HL-60/S4 (cell line): ENCODE results near the gene AKAP7.
"Not testable (repeated sequence)": the region's sequence is repeated elsewhere in the genome, so short reads cannot be mapped to it uniquely, and the experiment has no call there.

Source experiments
- in situ Hi-C: fragments of 300-500 bp; cut with MboI; formaldehyde crosslinking; loops from 2 replicates; pipeline ENCODE4 v1.14.3; 2022; ENCODE audit warnings: low sequenced_read_pairs

AKAP7 gene

DNA sequence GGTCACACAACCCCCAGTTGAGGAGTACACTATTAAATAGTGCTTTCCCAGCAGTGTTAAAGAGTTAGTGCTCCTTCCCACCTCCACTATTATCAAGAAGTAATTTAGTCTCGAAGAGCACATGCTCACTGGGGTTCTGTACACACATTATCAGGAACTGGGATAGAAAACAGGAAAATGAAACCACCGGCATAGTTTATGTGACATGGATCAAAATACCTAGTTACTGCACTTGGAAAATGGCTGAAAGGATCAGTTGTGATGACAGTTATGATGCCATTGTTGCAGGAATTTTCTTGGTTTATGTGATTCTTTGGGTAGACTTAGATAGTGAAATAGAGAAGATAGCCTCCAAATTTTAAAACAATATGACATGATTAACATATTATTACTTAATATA, 152.9 kb downstream of the AKAP7 start:
- in situ Hi-C loops: no loop called here

DNA sequence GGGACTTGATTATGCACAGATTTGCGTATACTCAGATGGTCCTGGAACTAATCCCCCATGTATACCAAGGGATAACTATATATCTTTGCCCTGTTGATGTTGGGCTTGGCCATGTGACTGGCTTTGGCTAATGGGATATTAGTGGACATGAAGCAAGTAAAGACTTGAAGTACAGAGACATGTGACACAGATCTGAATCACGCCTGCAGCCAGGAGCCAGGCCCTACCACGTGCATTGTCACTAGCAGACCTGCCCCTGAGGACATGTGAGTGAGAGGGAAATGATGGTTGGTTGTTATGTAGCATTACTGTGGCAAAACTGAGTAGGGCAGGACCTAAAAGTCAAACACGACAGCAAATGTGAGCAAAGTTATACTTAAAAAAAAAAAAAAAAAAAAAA, 155.7 kb downstream of the AKAP7 start:
- in situ Hi-C loops: no loop called here

GRCh38 chr6:131292145-131292938, 157.1 kb downstream of the AKAP7 start:
- in situ Hi-C loops: no loop called here

- in situ Hi-C loops: no loop called here
These were observed 158.2 kb downstream of the AKAP7 start for GRCh38 chr6:131293472-131293911.

DNA sequence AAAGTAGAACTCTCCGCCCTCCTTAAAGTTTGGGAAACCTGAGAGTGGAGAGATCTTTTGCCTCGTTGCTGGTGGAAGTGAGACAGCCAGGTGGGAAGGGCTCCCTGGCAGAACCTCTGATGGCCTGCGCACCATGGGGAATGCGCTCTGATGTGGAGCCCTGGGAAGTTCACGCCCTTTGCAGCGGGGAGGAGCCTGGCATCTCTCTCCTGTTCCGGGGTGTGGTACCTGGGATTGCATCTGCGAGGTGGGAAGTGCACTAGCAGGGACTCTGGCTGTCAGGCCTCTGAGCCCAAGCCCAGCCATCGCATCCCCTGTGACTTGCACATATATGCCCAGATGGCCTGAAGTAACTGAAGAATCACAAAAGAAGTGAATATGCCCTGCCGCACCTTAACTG, 159.8 kb downstream of the AKAP7 start:
- in situ Hi-C loops: no loop called here

DNA sequence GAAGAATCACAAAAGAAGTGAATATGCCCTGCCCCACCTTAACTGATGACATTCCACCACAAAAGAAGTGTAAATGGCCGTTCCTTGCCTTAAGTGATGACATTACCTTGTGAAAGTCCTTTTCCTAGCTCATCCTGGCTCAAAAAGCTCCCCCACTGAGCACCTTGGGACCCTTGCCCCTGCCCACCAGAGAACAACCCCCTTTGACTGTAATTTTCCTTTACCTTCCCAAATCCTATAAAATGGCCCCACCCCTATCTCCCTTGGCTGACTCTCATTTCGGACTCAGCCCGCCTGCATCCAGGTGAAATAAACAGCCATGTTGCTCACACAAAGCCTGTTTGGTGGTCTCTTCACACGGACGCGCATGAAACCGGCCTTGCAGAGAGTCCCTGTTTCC, 165.6 kb downstream of the AKAP7 start:
- in situ Hi-C loops: not testable (repeated sequence)

GRCh38 chr6:131303338-131303930, 168.2 kb downstream of the AKAP7 start:
- in situ Hi-C loops: no loop called here

GRCh38 chr6:131305037-131305850, 170.0 kb downstream of the AKAP7 start:
- in situ Hi-C loops: no loop called here

DNA sequence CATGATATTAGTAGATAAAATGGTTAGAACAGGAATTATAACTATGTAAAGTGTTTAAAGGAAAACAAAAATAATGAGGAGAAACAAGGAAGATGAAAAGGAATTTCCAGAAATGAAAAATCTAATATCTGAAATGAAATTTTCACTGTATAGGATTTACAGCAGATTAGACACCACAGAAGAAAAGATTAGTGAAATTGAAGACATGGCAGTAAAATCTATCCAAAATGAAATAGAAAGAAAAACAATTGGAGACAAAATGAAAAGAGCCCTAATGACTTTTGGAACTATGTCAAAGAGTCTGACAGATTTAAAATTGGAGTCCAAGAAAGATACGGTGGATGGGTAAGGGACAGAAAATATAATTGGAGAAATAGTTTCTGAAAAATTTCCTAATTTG, 174.2 kb downstream of the AKAP7 start:
- in situ Hi-C loops: no loop called here

DNA sequence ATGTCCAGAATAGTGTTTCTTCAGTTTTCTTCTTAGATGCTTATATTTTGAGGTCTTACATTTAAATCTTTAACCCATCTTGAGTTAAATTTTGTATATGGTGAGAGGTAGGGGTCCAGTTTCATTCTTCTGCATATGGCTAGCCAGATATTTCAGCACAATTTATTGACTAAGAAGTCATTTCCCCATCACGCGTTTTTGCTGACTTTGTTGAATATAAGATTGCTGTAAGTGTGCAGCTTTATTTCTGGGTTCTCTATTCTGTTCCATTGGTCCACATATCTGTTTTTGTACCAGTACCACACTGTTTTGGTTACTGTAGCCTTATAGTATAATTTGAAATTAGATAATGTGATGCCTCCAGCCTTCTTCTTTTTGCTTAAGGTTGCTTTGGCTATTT, 179.6 kb downstream of the AKAP7 start:
- in situ Hi-C loops: no loop called here

GRCh38 chr6:131316654-131317053, 181.4 kb downstream of the AKAP7 start:
- in situ Hi-C loops: no loop called here

- in situ Hi-C loops: no loop called here
These were observed 182.2 kb downstream of the AKAP7 start for GRCh38 chr6:131317516-131317915.

- in situ Hi-C loops: no loop called here
These were observed 186.3 kb downstream of the AKAP7 start for GRCh38 chr6:131321589-131321988.

DNA sequence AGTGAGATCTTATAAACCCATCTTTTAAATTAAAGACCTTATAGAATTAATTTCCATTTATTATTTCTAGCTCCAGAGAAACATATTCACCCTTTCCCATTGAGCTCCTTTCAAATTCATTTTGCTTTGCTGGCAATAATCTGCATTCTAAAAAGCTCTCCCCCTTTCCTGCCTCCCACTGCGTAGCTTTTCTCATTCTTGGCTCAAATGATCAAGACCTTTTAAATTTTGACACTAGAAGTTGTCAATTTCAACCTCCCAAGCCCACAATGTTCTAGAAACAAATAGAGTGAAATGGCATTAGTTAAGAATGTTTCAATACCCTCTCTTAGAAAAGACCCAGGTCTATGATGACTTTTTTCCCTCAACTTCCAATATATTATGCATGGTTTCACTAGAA, 186.9 kb downstream of the AKAP7 start:
- in situ Hi-C loops: no loop called here

- in situ Hi-C loops: not testable (repeated sequence)
These were observed 190.4 kb downstream of the AKAP7 start for GRCh38 chr6:131325669-131326068.

GRCh38 chr6:131328727-131329126, 193.5 kb downstream of the AKAP7 start:
- in situ Hi-C loops: not testable (repeated sequence)

GRCh38 chr6:131331151-131331550, 195.9 kb downstream of the AKAP7 start:
- in situ Hi-C loops: no loop called here

DNA sequence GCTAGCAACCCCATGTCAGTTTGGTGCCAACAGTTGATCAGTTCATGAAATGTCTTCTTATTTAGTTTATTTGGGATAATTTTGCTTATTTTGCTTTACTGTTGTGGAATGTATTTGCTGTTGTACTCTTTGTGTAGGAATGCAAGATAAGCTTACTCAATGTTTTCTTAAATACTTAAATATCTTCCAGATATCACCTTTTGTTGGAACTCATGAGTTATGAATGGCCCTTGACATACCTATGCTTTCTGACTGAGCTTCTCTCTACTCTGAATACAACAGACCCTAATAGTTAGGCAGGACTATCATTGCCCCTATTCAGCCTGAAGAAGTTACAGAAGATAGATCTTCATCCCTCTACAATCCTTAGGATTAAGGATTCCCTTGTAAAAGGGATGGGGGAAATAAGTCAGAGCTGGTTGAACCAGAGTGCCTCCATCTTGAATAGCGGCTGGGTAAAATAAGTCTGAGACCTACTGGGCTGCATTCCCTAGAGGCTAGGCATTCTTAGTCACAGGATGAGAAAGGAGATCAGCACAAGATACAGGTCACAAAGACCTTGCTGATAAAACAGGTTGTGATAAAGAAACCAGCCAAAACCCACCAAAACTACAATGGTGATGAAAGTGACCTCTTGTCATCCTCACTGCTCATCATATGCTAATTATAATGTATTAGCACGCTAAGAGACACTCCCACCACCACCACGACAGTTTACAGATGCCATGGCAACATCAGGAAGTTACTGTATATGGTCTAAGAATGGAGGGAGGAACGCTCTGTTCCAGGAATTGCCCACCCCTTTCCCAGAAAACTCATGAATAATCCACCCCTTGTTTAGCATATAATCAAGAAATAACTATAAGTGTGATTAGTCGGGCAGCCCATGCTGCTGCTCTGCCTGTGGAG, 196.9 kb downstream of the AKAP7 start:
- in situ Hi-C loops: no loop called here
